Pulmonary artery endothelial cell (primary cell): ENCODE data around the gene GFRA1. TPM values are rescaled to one million over a fixed set of nuclear protein-coding genes. Genes with fewer than 3 reads are reported as not detected.

Experiments used
- DNase-seq: peaks from one replicate; pipeline ENCODE4 v3.0.0-alpha.2; 2011; ENCODE audit warnings: low read depth, low spot score
- total RNA-seq: library from RNA; depleted of rRNA; stranded (reverse); fragments of >200 nt; gene quantifications from 2 replicates; pipeline ENCODE4 v1.2.3, GENCODE V29; 2014

Gene GFRA1
- 0.07 and 2.1 TPM in 2 replicates for total RNA-seq

DNA sequence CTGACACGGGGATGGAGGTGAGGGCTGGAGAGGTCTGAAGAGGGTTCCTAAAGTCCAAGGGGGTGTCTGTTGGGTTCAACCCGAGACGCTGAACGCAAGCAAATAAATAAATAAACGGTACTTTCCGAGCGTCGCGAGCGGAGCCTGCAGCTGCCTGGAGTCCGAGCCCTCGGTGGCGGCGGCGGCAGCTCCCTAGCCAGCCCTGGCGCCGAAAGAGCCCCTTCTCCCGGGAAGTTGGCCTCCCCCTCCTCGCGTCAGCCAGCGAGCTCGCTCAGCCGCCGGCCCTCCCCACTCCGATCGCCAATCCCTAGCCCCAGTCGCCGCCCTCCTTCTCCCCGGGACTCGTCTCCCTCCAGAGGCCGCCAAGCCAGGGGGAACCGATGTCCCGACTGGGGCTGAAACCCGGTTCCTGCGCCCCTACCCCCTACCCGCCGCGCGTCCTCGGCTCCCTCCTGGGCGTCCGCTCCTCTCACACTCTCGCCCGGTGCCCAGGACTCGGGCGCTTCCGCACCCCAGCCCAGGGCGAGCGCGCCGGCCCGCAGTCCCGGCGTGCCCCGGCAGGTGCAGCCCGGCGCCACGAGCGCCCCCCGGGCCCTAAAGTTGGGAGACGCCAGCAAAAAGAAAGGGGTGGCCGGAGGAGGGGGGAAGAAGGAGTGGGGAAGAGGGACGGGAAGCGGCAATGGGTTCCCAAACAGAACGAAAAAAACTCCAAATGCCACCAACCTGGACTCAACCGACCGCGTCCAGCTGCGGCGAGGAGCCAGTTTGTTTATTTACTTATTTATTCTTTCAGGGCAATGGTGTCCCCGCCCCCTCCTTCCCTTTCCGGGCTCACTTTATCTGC is at the start of gene GFRA1:
Gene GFRA1 (minus strand): TSS at position 767 of the 844 bp plus-strand sequence. CDS start 1,177 bp downstream, outside the sequence.
- no peak for DNase-seq

DNA sequence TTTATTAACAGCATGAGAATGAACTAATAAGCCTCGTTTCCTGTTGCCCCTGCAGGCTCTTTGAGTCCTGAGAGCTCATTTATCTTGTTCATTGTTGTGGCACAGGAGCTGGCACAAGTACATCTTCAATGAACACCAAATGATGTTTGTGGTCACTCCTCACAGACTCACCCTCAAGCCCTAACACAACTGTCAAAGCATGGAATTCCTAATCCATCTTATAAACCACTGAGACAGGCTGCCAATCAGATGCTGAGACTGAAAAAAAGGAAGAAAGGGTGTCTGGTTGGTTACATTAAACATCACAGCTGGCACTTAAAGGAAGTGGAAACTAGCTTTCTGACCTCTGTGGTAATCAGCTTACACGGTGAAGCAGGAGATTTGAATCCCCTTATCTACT is 43.5 kb upstream of the GFRA1 start:
- no peak for DNase-seq

- DNase-seq: no peak
Measured at GRCh38 chr10:116312548-116312947, 39.5 kb upstream of the GFRA1 start.

DNA sequence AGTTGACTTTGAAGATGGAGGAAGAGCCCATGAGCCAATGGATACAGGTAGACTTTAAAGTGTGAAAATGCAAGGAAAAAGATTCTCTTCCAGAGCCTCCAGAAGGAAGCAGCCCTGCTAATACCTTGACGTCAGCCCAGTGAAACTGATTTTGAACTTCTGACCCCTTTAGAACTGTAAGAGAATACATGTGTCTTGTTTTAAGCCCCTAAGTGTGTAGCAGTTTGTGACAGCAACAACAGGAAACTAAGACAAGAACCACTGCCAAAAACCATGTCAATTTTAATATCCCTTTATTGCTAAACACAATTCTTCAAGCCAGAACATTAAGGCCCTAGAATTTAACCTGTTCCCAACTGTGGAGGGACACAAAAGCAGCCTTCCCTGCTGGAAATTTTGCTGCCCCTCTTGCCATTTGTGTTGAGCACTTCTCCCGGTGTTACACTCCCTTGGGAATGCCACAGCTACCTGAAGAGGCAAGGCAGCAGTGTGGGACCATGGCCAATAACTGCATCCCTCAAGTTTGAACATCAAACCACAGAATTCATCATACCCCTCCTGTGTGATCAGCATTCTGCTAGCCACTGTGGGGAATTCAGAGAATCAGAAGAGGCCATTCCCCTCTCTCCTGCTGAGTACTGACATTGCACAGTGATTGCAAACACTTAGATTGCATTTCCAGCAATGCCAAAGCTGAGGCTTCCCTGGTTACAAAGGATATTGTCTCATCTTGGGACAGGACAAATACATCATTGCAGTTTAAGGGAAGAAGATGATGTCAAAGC is 38.9 kb upstream of the GFRA1 start:
- no peak for DNase-seq

DNA sequence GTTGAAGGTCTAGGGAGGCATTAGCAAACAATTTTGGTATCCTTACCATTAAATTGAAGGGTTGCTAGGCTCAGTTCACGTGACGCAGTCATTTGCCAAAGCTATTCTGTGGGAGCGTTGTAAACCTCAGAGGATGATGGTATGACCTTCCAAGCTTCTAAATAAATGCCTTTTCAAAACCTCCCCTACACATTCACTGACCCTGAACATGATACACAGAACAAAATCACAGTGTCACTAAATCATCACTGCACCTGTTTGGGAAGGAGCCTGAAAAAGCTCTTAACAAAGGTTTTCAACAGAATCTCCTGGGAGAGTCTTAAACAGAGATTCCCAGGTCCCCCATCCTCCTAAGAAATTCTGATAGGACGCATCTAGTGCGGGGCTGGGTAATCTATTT is 38.0 kb upstream of the GFRA1 start:
- no peak for DNase-seq

DNA sequence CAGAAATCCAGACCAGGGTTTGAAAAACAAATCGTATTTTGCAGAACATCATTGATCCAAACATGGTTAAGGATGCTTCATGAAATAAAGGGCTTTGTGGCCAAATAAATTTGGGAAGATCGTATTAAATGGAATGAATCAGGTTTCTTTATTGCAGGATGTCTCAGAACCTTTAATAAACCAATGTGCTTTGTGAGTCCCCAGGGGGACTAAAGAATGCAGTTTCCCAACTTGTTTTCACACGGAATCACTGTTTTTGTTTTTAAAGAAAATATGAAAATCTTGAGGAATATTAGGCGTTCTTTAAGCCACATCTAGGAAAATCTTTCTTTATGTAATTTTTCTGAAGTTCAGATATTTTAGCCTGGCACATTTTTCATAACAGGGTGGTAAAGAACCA is 34.4 kb upstream of the GFRA1 start:
- no peak for DNase-seq

DNA sequence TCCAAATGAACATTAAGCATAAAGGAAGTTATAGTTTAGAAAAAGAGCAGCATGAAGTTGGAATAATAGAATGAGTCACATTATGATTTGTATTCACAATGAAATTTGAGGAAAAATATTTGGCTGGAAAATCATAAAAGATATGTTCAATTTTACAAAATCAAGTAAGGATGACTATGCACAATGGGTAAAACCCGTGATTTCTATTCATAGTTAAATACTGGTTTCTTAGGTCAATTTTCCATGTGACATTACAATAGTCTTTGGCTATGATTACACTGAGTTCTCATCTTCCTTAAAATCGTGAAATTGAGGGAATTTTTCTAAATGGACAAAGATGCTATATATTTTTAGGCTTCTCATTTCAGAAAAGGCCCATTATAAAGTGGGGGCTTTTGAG is 33.8 kb upstream of the GFRA1 start:
- no peak for DNase-seq

DNA sequence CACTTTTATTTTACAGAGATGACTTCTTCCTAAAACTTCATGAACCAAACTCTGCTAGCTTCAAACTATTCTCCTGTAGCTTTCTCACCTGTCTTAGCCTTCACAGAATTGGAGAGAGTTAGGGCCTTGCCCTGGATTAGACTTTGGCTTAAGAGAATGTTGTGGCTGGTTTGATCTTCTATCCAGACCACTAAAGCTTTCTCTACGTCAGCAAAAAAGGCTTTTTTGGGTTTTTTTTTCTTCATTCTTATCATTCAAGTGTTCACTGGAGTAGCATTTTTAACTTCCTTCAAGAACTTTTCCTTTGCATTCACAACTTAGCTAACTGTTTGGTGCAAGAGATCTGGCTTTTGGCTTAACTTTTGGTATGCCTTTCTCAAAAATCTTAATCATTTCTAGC is 31.9 kb upstream of the GFRA1 start:
- no peak for DNase-seq

- no peak for DNase-seq
Measured at GRCh38 chr10:116300542-116300941, 27.5 kb upstream of the GFRA1 start.

GRCh38 chr10:116298586-116298985 is 25.6 kb upstream of the GFRA1 start:
- DNase-seq: no peak

DNA sequence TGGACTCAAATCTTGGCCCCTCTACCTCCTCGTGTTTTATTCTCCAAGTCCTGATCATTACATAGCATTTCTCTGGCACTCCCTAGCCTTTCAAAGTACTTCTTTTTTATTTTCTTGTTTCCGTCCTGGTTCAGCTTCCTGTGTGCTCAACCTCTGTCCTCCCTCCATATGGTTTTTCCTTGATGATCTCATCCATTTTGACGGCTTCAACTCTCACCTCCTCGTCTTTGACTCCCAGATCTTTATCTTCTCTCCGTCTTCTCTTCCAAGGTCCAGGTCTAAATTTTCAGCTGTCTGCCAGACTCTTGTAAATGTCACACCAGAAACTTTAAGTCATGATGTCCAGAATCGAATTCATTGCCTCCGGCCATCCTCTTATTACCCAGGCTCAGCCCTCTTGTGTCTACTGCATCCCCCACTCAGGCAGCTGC is 23.3 kb upstream of the GFRA1 start:
- no peak for DNase-seq

DNA sequence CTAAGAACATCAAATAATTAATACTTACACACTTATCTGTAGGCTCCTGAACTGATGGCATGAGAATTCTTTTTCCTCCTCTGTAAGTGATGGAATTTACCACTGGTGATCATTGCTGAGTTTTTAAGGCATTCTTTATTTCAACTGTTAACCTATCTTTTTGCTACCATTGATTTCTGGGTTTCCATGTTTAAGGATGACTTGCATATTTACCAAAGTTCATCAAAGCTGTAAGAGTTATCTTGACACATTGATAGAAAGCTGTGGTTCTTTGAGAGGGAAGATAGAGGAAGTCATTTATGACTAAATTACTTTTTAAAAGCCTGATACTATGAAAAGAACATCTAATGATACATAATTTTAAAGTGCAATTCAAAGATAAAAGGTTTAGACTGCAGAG is 19.5 kb upstream of the GFRA1 start:
- DNase-seq: no peak

- no peak for DNase-seq
Measured at GRCh38 chr10:116289652-116290051, 16.6 kb upstream of the GFRA1 start.

GRCh38 chr10:116287906-116288501 is 15.0 kb upstream of the GFRA1 start:
- peak; percentile 5 for DNase-seq

DNA sequence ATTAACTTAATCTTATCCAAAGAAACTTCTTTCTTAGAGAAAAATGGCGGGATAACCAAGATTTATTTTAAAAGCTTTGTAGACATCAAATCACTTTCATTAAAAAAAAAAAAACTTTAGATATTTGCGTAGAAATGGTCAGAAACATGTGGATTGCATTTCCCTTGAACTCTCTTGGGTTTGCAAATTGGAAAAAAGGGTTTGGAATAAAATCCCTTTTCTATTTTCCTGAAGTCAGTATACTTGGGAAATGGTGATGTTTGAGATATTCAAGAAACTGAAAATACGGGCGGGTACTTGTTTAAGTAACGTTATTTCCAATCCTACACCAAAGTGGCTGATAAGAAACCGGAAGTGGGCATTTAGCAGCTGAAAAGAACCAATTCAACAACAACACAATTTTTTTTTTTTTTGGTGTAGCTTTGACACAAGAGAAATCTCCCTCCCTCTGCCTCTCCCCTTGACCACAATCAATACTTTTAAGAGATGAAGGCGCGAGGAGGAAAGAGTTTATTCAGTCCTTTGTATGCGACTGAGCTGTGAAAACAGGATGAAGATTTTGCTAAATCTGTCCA is 13.7 kb upstream of the GFRA1 start:
- no peak for DNase-seq

DNA sequence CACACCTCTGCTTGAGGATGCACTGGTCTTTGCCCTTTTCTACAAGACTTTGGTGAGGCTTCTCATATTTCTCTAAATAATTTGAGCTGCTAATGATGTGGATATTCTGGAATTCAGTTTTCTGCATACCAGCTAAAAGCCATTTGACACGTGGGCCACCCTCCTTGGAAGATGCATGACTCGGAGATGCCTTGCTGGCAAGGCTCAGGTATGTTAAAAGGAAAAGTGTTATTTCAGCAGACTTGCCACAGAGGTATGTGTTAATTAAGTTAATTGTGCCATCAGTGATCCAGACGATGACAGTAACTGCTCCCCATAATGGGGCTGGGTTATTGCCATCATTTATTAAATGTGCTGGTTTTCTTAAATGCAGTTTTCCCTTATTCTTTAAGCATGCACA is 8.8 kb upstream of the GFRA1 start:
- DNase-seq: no peak

GRCh38 chr10:116278846-116279245 is 5.8 kb upstream of the GFRA1 start:
- no peak for DNase-seq

DNA sequence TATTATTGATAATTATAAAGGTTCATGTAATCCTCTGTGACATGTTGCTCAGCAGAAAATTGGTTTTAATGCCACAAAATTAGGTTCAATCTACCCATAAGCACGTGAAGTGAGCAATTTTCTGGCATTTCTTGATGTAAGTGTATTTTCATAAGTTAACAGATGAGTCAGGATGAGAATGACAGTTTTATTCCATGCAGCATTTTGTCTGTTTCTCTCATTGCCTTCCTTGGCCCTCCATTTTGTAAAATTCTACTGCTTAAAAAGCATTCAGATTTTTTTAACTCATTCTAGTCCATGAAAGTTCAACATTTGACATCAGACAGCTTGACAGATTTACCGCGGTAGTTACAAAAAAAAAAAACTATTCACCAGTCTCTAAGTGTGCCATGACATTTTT is 4.0 kb upstream of the GFRA1 start:
- no peak for DNase-seq

- DNase-seq: no peak
Measured at GRCh38 chr10:116274064-116274904, 1.3 kb upstream of the GFRA1 start.

GRCh38 chr10:116271593-116272439 is 1.2 kb downstream of the GFRA1 start:
- no peak for DNase-seq
